Ovary (tissue), 9 donors: Measurements from ENCODE around the gene NUDT8. TPM values are rescaled to one million over a fixed set of nuclear protein-coding genes. Genes with fewer than 3 reads are reported as not detected.

Source experiments
- DNase-seq, 5 donors: peaks; one replicate each; pipeline ENCODE4 v3.0.0-alpha.2; 2019 to 2020
- H3K27ac ChIP-seq, 2 donors: fragments of 200-600 bp; one replicate each; pipeline versions ENCODE4 v1.5.1 to v1.8.0; 2019 to 2022
- H3K27me3 ChIP-seq: fragments of 200-600 bp; one replicate; pipeline ENCODE4 v1.8.0; 2022
- H3K36me3 ChIP-seq: fragments of 200-600 bp; sonication (generic); one replicate; pipeline ENCODE4 v1.5.1; 2019
- H3K4me1 ChIP-seq: one replicate; pipeline ENCODE4 v1.8.1; 2013; ENCODE audit warnings: mild to moderate bottlenecking, moderate library complexity; ENCODE audit not compliant: insufficient read depth
- H3K4me3 ChIP-seq: fragments of 200-600 bp; sonication (generic); one replicate; pipeline ENCODE4 v1.5.1; 2017
- H3K9me3 ChIP-seq, 2 donors: fragments of 200-600 bp in 1 of 2; sonication (generic) in 1 of 2; one replicate each; pipeline versions ENCODE4 v1.5.1 to v1.8.1; 2013 to 2019; ENCODE audit warnings: mild to moderate bottlenecking in 1 of 2, moderate library complexity in 1 of 2
- CTCF ChIP-seq, 3 donors: fragments of 450-650 bp in 2 of 3; fragments of 200-600 bp in 1 of 3; IDR thresholded peaks; one replicate each; pipeline versions ENCODE4 v1.5.1 to v1.8.0; 2016 to 2022; ENCODE audit warnings: antibody characterized with exemption in 3 of 3, mild to moderate bottlenecking in 1 of 3
- EP300 ChIP-seq: sonication (generic); formaldehyde crosslinking; IDR thresholded peaks from one replicate; pipeline ENCODE4 v1.6.1; 2017; ENCODE audit warnings: antibody characterized with exemption
- POLR2A ChIP-seq: fragments of 450-650 bp; IDR thresholded peaks from one replicate; pipeline ENCODE4 v1.6.1; 2017; ENCODE audit warnings: antibody characterized with exemption, mild to moderate bottlenecking, moderate library complexity
- WGBS, 3 donors: extraction: QIAGEN DNeasy Blood & Tissue Kit in 1 of 3; methylation state at CpG; one replicate each; pipeline versions ENCODE4 v1.1.5 to v1.1.7; 2013 to 2017; 5-methylcytosine and 5-hydroxymethylcytosine counted together
- intact Hi-C, 4 donors: fragments of 100-400 bp; cut with DNase I; formaldehyde crosslinking; loops; one replicate each; pipeline versions ENCODE4 v1.11.0 to v1.15.1; 2022 to 2023
- polyA plus RNA-seq, 2 donors: library from polyadenylated mRNA; stranded (reverse); fragments of 200-250 nt in 1 of 2; fragments of 350-450 nt in 1 of 2; fragmentation: Illumina TruSeq in 1 of 2; extraction: RNeasy Lipid Tissue Mini Kit (QIAGEN cat#74804) in 1 of 2; gene quantifications; one replicate each; pipeline ENCODE4 v1.2.3, GENCODE V29; 2013 to 2014
- total RNA-seq, 7 donors: library from RNA; depleted of rRNA in 2 of 7; stranded (reverse); fragments of >200 nt in 2 of 7; fragmentation: NEBNext Ultra II Directional in 3 of 7; extraction: Animal tissue kit (Norgen Biotek cat#: 25700) in 3 of 7; gene quantifications; one replicate each; pipeline versions ENCODE4 v1.1.0 to v1.2.4, GENCODE V29; 2016 to 2023
- donor health status: DM: no; HTN: no; CAD: no; lungs with moderate emphysema.
- donor health status: DM: no; HTN: no; CAD: no.
- donor health status: Bipolar disorder and iron deficiency.
- donor health status: DM: yes; HTN: yes; CAD: no.
- donor health status: DM: no; HTN: no; CAD: no.
- donor health status: DM: yes; HTN: yes; CAD: no.

NUDT8 gene
- total and polyA plus RNA-seq, 9 donors, result 5.0 to 10.5 (median 7.3) TPM; not detected in 1

- no peak for DNase-seq
- Histone ChIP-seq H3K36me3 (no peaks in the 10 kb centered on the region), H3K27me3 (no peaks in the 10 kb centered on the region), H3K27ac (peak overlapping the region; percentile 54 to 67), H3K9me3 (no peaks in the 10 kb centered on the region), H3K4me3 (peak overlapping the region; percentile 90), H3K4me1 (peaks cover 8% of the 10 kb centered on the region)
- TF ChIP-seq CTCF (IDR thresholded peaks at IDR 0.05) (no peak), EP300 (no peak), POLR2A (no peak)
- 30 to 49% (median 31%) methylated on average over 9 of the region's 9 CpGs for WGBS, 3 donors
- intact Hi-C loops, result no loop called here
Observed at GRCh38 chr11:67607507-67607906, 22.2 kb downstream of the NUDT8 start.

- Histone ChIP-seq H3K4me1 (peaks cover 8% of the 10 kb centered on the region), H3K9me3 (no peaks in the 10 kb centered on the region), H3K36me3 (no peaks in the 10 kb centered on the region), H3K27ac (peak within 1 kb of the TSS; percentile 54 to 67), H3K4me3 (peak within 1 kb of the TSS; percentile 90), H3K27me3 (no peaks in the 10 kb centered on the region)
- intact Hi-C loops, result no loop called here
- TF ChIP-seq EP300 (no peak), CTCF (IDR thresholded peaks at IDR 0.05) (peak; percentile 55 to 94 (median 88)), POLR2A (peak; percentile 51)
- peak; percentile 96 to 98 (median 97) for DNase-seq
- WGBS, 3 donors, result 0 to 1% (median 1%) methylated on average over 29 to 69 of the region's 69 CpGs
Observed at GRCh38 chr11:67606492-67607295, 23.0 kb downstream of the NUDT8 start, which contains the start of gene NDUFV1. TSS of gene NDUFV1 (plus strand) at chr11:67606936. CDS start at chr11:67607005, 69 bp downstream.

- no peak for TF ChIP-seq CTCF (IDR thresholded peaks at IDR 0.05)
- no peak for TF ChIP-seq EP300
- no peak for TF ChIP-seq POLR2A
- Histone ChIP-seq H3K36me3 (no peaks in the 10 kb centered on the region), H3K27ac (peak overlapping the region in 1 of 2 donors; percentile 67), H3K4me1 (peaks cover 8% of the 10 kb centered on the region), H3K9me3 (no peaks in the 10 kb centered on the region), H3K27me3 (no peaks in the 10 kb centered on the region), H3K4me3 (peak overlapping the region; percentile 90)
- WGBS, 3 donors, result 24 to 30% (median 26%) methylated on average over 11 to 17 of the region's 17 CpGs
- intact Hi-C loops, result no loop called here
- DNase-seq, result peak in 3 of 5 donors; percentile 44 to 56 (median 48)
Observed at GRCh38 chr11:67606093-67606491, 23.6 kb downstream of the NUDT8 start.

GRCh38 chr11:67605231-67606011, 24.3 kb downstream of the NUDT8 start:
- no peak overlapping the region for H3K4me3 ChIP-seq
- peaks cover 8% of the 10 kb centered on the region for H3K4me1 ChIP-seq
- no peak for DNase-seq
- WGBS, 3 donors, result 64 to 71% (median 69%) methylated on average over 11 of the region's 11 CpGs
- H3K36me3 ChIP-seq, result no peaks in the 10 kb centered on the region
- TF ChIP-seq CTCF (IDR thresholded peaks at IDR 0.05), result no peak
- TF ChIP-seq POLR2A, result no peak
- TF ChIP-seq EP300, result no peak
- H3K27me3 ChIP-seq, result no peaks in the 10 kb centered on the region
- H3K9me3 ChIP-seq, result no peaks in the 10 kb centered on the region
- no peak overlapping the region for H3K27ac ChIP-seq
- intact Hi-C loops, result no loop called here
